ENCODE results near the gene NT5M.
"Not testable (repeated sequence)": the region's sequence is repeated elsewhere in the genome, so short reads cannot be mapped to it uniquely, and the experiment has no call there.

The NT5M gene

GRCh38 chr17:17303010-17303846 lies at the start of gene NT5M:
Gene NT5M, plus strand, starts transcription at chr17:17303373. Its CDS starts 178 bp downstream, at chr17:17303551.
- peak; percentile 32 to 91 for DNase-seq

DNA sequence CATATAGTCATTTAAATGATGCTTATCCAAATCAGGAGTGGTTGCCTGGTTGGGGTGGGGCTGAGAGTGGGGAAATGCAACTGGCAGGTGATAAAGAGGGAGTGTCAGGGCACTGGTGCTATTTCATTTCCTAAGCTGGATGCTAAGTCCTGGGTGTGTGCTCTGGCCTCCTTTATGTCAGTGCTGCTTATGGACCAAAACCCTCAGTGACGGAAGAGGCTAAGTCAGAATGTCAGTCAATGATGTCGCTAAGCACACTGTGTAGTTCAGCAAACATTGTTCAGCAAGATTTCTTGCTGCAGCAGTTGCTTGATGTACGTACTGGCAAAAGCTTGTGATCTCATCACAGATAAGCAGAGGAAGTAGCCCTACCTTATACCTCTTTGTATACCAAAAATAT lies 49.8 kb upstream of the NT5M start:
- no peak for DNase-seq

DNA sequence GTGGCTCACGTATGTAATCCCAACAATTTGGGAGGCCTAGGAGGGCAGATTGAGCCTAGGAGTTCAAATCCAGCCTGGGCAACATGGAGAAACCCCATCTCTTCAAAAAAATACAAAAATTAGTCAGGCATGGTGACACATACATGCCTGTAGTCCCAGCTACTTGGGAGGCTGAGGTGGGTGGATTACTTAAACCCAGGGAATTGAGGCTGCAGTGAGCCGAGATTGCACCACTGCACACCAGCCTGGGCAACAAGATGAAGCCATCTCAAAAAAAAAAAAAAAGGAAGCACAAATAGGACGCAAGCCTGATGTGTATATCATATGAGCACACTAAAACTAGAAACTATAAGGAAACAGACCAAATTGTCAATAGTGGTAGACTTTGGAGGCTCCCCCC lies 49.1 kb upstream of the NT5M start:
- DNase-seq: no peak

DNA sequence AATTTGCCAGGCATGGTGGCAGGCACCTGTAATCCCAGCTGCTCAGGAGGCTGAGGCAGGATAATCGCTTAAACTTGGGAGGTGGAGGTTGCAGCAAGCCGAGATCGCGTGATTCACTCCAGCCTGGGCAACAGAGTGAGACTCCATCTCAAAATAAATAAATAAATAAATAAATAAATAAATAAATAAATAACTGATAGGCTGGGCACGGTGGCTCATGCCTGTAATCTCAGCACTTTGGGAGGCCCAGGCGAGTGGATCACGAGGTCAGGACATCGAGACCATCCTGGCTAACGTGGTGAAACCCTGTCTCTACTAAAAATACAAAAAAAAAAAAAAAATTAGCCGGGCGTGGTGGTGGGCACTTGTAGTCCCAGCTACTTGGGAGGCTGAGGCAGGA lies 47.5 kb upstream of the NT5M start:
- DNase-seq: not testable (repeated sequence)

DNA sequence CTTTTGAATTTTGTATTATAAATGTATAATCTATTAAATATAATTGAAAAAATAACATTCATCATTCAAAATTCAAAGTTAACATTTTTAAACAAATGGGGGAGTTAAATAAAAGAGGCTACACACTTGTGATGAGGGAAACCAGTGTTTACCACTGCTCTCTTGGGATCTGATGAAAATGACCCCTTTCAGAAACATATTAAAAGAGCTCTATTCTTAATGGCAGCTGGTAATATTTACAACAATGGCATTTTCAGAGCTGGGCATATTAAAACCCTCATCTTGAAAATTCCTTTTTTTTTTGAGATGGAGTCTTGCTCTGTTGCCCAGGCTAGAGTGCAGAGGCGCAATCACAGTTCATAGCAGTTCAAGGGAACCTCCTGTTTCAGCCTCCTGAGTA lies 46.9 kb upstream of the NT5M start:
- no peak for DNase-seq

GRCh38 chr17:17258011-17258410 lies 45.2 kb upstream of the NT5M start:
- no peak for DNase-seq

GRCh38 chr17:17258998-17259397 lies 44.2 kb upstream of the NT5M start:
- no peak for DNase-seq

- DNase-seq: no peak
These were observed 38.7 kb upstream of the NT5M start for GRCh38 chr17:17264430-17264829.

- DNase-seq: no peak
These were observed 33.0 kb upstream of the NT5M start for GRCh38 chr17:17269926-17270773.

GRCh38 chr17:17275971-17276370 lies 27.2 kb upstream of the NT5M start:
- DNase-seq: no peak

DNA sequence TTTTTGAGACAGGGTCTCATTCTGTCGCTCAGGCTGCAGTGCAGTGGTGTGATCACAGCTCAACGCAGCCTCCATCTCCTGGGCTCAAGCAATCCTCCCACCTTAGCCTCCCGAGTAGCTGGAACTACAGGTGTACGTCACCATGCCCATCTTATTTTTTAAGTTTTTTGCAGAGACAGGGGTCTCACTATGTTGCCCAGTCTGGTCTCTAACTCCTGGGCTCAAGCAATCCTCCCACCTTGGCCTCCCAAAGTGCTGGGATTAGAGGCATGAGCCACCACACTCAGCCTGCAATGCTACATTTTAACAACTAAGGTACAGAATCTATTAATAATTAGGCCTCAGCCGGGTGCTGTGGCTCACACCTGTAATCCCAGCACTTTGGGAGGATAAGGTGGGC lies 25.7 kb upstream of the NT5M start:
- DNase-seq: not testable (repeated sequence)

- DNase-seq: no peak
These were observed 23.9 kb upstream of the NT5M start for GRCh38 chr17:17279316-17279715.

- peak; percentile 92 to 98 for DNase-seq
These were observed 22.3 kb upstream of the NT5M start, which contains the start of gene COPS3 for GRCh38 chr17:17280613-17281549. Gene COPS3, minus strand, starts transcription at chr17:17281246. Its CDS starts 60 bp downstream, at chr17:17281186.

GRCh38 chr17:17285951-17286350 lies 17.2 kb upstream of the NT5M start:
- no peak for DNase-seq

GRCh38 chr17:17289086-17289485 lies 14.1 kb upstream of the NT5M start:
- no peak for DNase-seq

DNA sequence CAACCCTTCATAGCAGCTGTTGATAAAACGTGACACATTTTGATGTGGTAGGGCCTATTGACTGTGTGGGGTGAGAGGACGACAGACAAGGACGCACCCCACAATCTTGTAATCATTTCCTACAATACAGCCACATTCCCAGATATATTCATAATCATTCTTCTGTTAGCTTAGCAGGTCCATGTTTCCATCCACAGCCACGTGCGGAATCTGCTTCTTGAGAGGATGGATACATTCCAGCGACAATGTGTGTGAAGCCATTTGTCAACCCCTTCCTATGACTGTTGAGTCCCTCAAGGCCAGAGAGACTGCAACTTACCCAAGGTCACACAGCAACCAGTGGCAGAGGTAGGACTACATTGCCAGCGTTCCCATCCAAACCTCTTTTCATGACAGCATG lies 13.5 kb upstream of the NT5M start:
- no peak for DNase-seq

- no peak for DNase-seq
These were observed 8.0 kb upstream of the NT5M start for GRCh38 chr17:17295141-17295540.

DNA sequence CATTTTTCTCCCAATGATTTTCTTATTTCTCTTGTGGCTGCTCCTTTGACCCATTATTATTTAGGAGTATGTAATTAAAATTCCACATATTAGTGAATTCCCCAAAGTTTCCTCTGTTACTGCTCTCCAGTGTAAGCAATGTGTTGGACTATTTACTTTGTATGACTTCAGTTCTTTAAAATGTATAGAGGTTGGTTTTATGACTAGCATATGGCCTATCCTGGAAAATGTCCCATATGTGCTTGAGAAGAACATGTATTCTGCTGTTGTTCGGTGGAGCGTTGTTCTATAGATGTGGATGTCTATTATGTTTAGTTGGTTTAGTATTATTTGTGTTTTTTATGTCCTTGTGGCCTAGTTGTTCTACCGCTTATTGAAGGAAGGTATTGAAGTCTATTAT lies 6.0 kb upstream of the NT5M start:
- DNase-seq: peak in 1 of 2 experiments; percentile 45

DNA sequence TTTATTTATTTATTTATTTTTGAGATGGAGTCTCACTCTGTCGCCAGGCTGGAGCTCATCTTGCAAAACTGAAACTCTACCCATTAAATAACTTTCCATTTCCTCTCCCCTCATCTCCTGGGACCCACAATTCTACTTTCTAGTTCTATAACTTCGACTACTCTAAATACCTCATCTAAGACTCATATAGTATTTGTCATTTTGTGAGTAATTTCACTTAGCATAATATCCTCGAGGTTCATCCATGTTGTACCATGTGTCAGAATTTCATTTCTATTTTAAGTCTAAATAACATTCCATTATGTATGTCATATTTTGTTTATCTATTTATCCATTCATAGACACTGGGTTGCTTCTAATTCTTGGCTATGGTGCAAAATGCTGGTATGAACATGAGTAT lies 5.1 kb upstream of the NT5M start:
- DNase-seq: no peak

GRCh38 chr17:17300624-17301568 lies 2.3 kb upstream of the NT5M start:
- DNase-seq: no peak

GRCh38 chr17:17301659-17302058 lies 1.5 kb upstream of the NT5M start:
- DNase-seq: not testable (repeated sequence)

All from NCI-H446 (cell line).